Ovary (tissue), 9 donors: ENCODE results near the gene RAB9A. TPM values are rescaled to one million over a fixed set of nuclear protein-coding genes. Genes with fewer than 3 reads are reported as not detected.

Experiments
- DNase-seq, 5 donors: peaks; one replicate each; pipeline ENCODE4 v3.0.0-alpha.2; 2019 to 2020
- H3K27ac ChIP-seq, 2 donors: fragments of 200-600 bp; one replicate each; pipeline versions ENCODE4 v1.5.1 to v1.8.0; 2019 to 2022
- H3K27me3 ChIP-seq: fragments of 200-600 bp; one replicate; pipeline ENCODE4 v1.8.0; 2022
- H3K36me3 ChIP-seq: fragments of 200-600 bp; sonication (generic); one replicate; pipeline ENCODE4 v1.5.1; 2019
- H3K4me1 ChIP-seq: one replicate; pipeline ENCODE4 v1.8.1; 2013; ENCODE audit warnings: mild to moderate bottlenecking, moderate library complexity; ENCODE audit not compliant: insufficient read depth
- H3K4me3 ChIP-seq: fragments of 200-600 bp; sonication (generic); one replicate; pipeline ENCODE4 v1.5.1; 2017
- H3K9me3 ChIP-seq, 2 donors: fragments of 200-600 bp in 1 of 2; sonication (generic) in 1 of 2; one replicate each; pipeline versions ENCODE4 v1.5.1 to v1.8.1; 2013 to 2019; ENCODE audit warnings: mild to moderate bottlenecking in 1 of 2, moderate library complexity in 1 of 2
- CTCF ChIP-seq, 3 donors: fragments of 450-650 bp in 2 of 3; fragments of 200-600 bp in 1 of 3; IDR thresholded peaks; one replicate each; pipeline versions ENCODE4 v1.5.1 to v1.8.0; 2016 to 2022; ENCODE audit warnings: antibody characterized with exemption in 3 of 3, mild to moderate bottlenecking in 1 of 3
- EP300 ChIP-seq: sonication (generic); formaldehyde crosslinking; IDR thresholded peaks from one replicate; pipeline ENCODE4 v1.6.1; 2017; ENCODE audit warnings: antibody characterized with exemption
- POLR2A ChIP-seq: fragments of 450-650 bp; IDR thresholded peaks from one replicate; pipeline ENCODE4 v1.6.1; 2017; ENCODE audit warnings: antibody characterized with exemption, mild to moderate bottlenecking, moderate library complexity
- WGBS, 3 donors: extraction: QIAGEN DNeasy Blood & Tissue Kit in 1 of 3; methylation state at CpG; one replicate each; pipeline versions ENCODE4 v1.1.5 to v1.1.7; 2013 to 2017; 5-methylcytosine and 5-hydroxymethylcytosine counted together
- intact Hi-C, 4 donors: fragments of 100-400 bp; cut with DNase I; formaldehyde crosslinking; loops; one replicate each; pipeline versions ENCODE4 v1.11.0 to v1.15.1; 2022 to 2023
- polyA plus RNA-seq, 2 donors: library from polyadenylated mRNA; stranded (reverse); fragments of 200-250 nt in 1 of 2; fragments of 350-450 nt in 1 of 2; fragmentation: Illumina TruSeq in 1 of 2; extraction: RNeasy Lipid Tissue Mini Kit (QIAGEN cat#74804) in 1 of 2; gene quantifications; one replicate each; pipeline ENCODE4 v1.2.3, GENCODE V29; 2013 to 2014
- total RNA-seq, 7 donors: library from RNA; depleted of rRNA in 2 of 7; stranded (reverse); fragments of >200 nt in 2 of 7; fragmentation: NEBNext Ultra II Directional in 3 of 7; extraction: Animal tissue kit (Norgen Biotek cat#: 25700) in 3 of 7; gene quantifications; one replicate each; pipeline versions ENCODE4 v1.1.0 to v1.2.4, GENCODE V29; 2016 to 2023
- donor health status: DM: no; HTN: no; CAD: no; lungs with moderate emphysema.
- donor health status: DM: no; HTN: no; CAD: no.
- donor health status: Bipolar disorder and iron deficiency.
- donor health status: DM: yes; HTN: yes; CAD: no.
- donor health status: DM: no; HTN: no; CAD: no.
- donor health status: DM: yes; HTN: yes; CAD: no.

The RAB9A gene
- total and polyA plus RNA-seq, 9 donors: 22.3 to 46.3 (median 29.2) TPM

- Histone ChIP-seq H3K4me1 (no peaks in the 10 kb centered on the region), H3K4me3 (no peak overlapping the region), H3K9me3 (no peaks in the 10 kb centered on the region), H3K36me3 (no peaks in the 10 kb centered on the region), H3K27ac (no peak overlapping the region), H3K27me3 (no peaks in the 10 kb centered on the region)
- no peak for DNase-seq
- WGBS, 3 donors: 87 to 92% (median 90%) methylated on average over 3 of the region's 3 CpGs
- TF ChIP-seq CTCF (IDR thresholded peaks at IDR 0.05): no peak
- TF ChIP-seq POLR2A: no peak
- TF ChIP-seq EP300: no peak
- intact Hi-C loops: loop anchor here in 2 of 4 donors (10.0 kb wide), 2 partner anchors 263 to 273 kb away; partner anchors contain the start of gene GEMIN8 (in 1 of the 2)
These were observed 63.2 kb downstream of the RAB9A start for GRCh38 chrX:13752141-13752540.

- intact Hi-C loops: loop anchor here in 2 of 4 donors (10.0 kb wide), 2 partner anchors 262 to 272 kb away; partner anchors contain the start of gene GEMIN8 (in 1 of the 2)
- no peak for TF ChIP-seq CTCF (IDR thresholded peaks at IDR 0.05)
- TF ChIP-seq POLR2A: no peak
- no peak for TF ChIP-seq EP300
- Histone ChIP-seq H3K27ac (no peak overlapping the region), H3K27me3 (no peaks in the 10 kb centered on the region), H3K4me1 (no peaks in the 10 kb centered on the region), H3K9me3 (no peaks in the 10 kb centered on the region), H3K4me3 (no peak overlapping the region), H3K36me3 (no peaks in the 10 kb centered on the region)
- 66 to 78% (median 67%) methylated on average over 3 of the region's 3 CpGs for whole genome bisulfite sequencing, 3 donors
- DNase-seq: no peak
These were observed 63.7 kb downstream of the RAB9A start for GRCh38 chrX:13752646-13753045.

- Histone ChIP-seq H3K27ac (no peak overlapping the region), H3K4me3 (no peak overlapping the region), H3K9me3 (no peaks in the 10 kb centered on the region), H3K27me3 (no peaks in the 10 kb centered on the region), H3K4me1 (no peaks in the 10 kb centered on the region), H3K36me3 (no peaks in the 10 kb centered on the region)
- no peak for DNase-seq
- WGBS, 3 donors: 94 to 100% (median 95%) methylated on average over 1 of the region's 1 CpG
- intact Hi-C loops: loop anchor here in 2 of 4 donors (10.0 kb wide), 2 partner anchors 260 to 270 kb away; partner anchors contain the start of gene GEMIN8 (in 1 of the 2)
- TF ChIP-seq CTCF (IDR thresholded peaks at IDR 0.05): no peak
- TF ChIP-seq EP300: no peak
- TF ChIP-seq POLR2A: no peak
These were observed 65.8 kb downstream of the RAB9A start for GRCh38 chrX:13754765-13755164.

- intact Hi-C loops: loop anchor here in 2 of 4 donors (10.0 kb wide), 2 partner anchors 260 to 270 kb away; partner anchors contain the start of gene GEMIN8 (in 1 of the 2)
- Histone ChIP-seq H3K4me3 (no peak overlapping the region), H3K27ac (no peak overlapping the region), H3K27me3 (no peaks in the 10 kb centered on the region), H3K9me3 (no peaks in the 10 kb centered on the region), H3K36me3 (no peaks in the 10 kb centered on the region), H3K4me1 (no peaks in the 10 kb centered on the region)
- WGBS, 3 donors: 91 to 97% (median 93%) methylated on average over 1 of the region's 1 CpG
- no peak for TF ChIP-seq EP300
- TF ChIP-seq CTCF (IDR thresholded peaks at IDR 0.05): no peak
- TF ChIP-seq POLR2A: no peak
- no peak for DNase-seq
These were observed 66.3 kb downstream of the RAB9A start for GRCh38 chrX:13755254-13755653.
